Measurements from ENCODE around the gene C3. TPM values are rescaled to one million over a fixed set of nuclear protein-coding genes. Genes with fewer than 3 reads are reported as not detected.

The C3 gene
- total RNA-seq, 4 donors from 2014 or later: 50.1 to 351 (median 194) TPM

GRCh38 chr19:6733338-6734095, 13.1 kb upstream of the C3 start:
- peaks cover 16 to 38% (median 17%) of the 10 kb centered on the region in 4 donors for H3K4me1 ChIP-seq
- no peak overlapping the region for H3K27ac ChIP-seq
- DNase-seq: no peak
- no peaks in the 10 kb centered on the region for H3K9me3 ChIP-seq
- 93 to 100% methylated on average over 1 to 23 of the region's 29 CpGs for WGBS, 2 donors (ENCODE audit: low coverage in 1 of 2)
- H3K36me3 ChIP-seq: no peaks in the 10 kb centered on the region
- H3K4me3 ChIP-seq: no peak overlapping the region
- TF ChIP-seq EP300 (IDR thresholded peaks at IDR 0.05; ENCODE audit: low read depth): no peak
- TF ChIP-seq CTCF (IDR thresholded peaks at IDR 0.05): peak in 2 of 5 experiments; percentile 18 to 22
- TF ChIP-seq POLR2A (IDR thresholded peaks at IDR 0.05): no peak
- in situ Hi-C loops (cut with MboI; ENCODE audit: low pct_ligation_motif_present in 1 of 4, low pct_unique_long_range_greater_than_20kb in 1 of 4, low sequenced_read_pairs in 3 of 4) (loop anchor here in 2 of 4 donors (10.0 to 25.0 kb wide), 2 partner anchors 129 to 209 kb away; no protein-coding TSS in a partner anchor), intact Hi-C loops (cut with DNase I; ENCODE audit: low total_unique reads) (no loop called here)
- no peaks in the 10 kb centered on the region for H3K27me3 ChIP-seq

GRCh38 chr19:6732803-6733337, 12.4 kb upstream of the C3 start:
- no peak for DNase-seq
- 86 to 95% methylated on average over 8 to 21 of the region's 21 CpGs for WGBS, 2 donors (ENCODE audit: low coverage in 1 of 2)
- intact Hi-C loops (cut with DNase I; ENCODE audit: low total_unique reads): no loop called here
- H3K27ac ChIP-seq: no peak overlapping the region
- H3K36me3 ChIP-seq: no peaks in the 10 kb centered on the region
- TF ChIP-seq EP300 (IDR thresholded peaks at IDR 0.05; ENCODE audit: low read depth) (no peak), CTCF (IDR thresholded peaks at IDR 0.05) (no peak), POLR2A (IDR thresholded peaks at IDR 0.05) (no peak), POLR2AphosphoS5 (IDR thresholded peaks at IDR 0.05) (no peak)
- in situ Hi-C loops (cut with MboI; ENCODE audit: low pct_ligation_motif_present in 1 of 4, low pct_unique_long_range_greater_than_20kb in 1 of 4, low sequenced_read_pairs in 3 of 4): loop anchor here in 2 of 4 donors (10.0 to 25.0 kb wide), 2 partner anchors 129 to 208 kb away; no protein-coding TSS in a partner anchor
- no peaks in the 10 kb centered on the region for H3K27me3 ChIP-seq
- no peak overlapping the region for H3K4me3 ChIP-seq
- H3K4me1 ChIP-seq: peaks cover 10 to 31% (median 11%) of the 10 kb centered on the region in 4 donors
- no peaks in the 10 kb centered on the region for H3K9me3 ChIP-seq

GRCh38 chr19:6731822-6732221, 11.4 kb upstream of the C3 start:
- no peaks in the 10 kb centered on the region for H3K9me3 ChIP-seq
- no peaks in the 10 kb centered on the region for H3K36me3 ChIP-seq
- intact Hi-C loops (cut with DNase I; ENCODE audit: low total_unique reads) (no loop called here), in situ Hi-C loops (cut with MboI; ENCODE audit: low pct_ligation_motif_present in 1 of 4, low pct_unique_long_range_greater_than_20kb in 1 of 4, low sequenced_read_pairs in 3 of 4) (loop anchor here in 2 of 4 donors (10.0 to 25.0 kb wide), 2 partner anchors 130 to 207 kb away; no protein-coding TSS in a partner anchor)
- TF ChIP-seq POLR2AphosphoS5 (IDR thresholded peaks at IDR 0.05): no peak
- no peak for TF ChIP-seq CTCF (IDR thresholded peaks at IDR 0.05)
- TF ChIP-seq POLR2A (IDR thresholded peaks at IDR 0.05): no peak
- no peak for TF ChIP-seq EP300 (IDR thresholded peaks at IDR 0.05; ENCODE audit: low read depth)
- H3K27ac ChIP-seq: no peak overlapping the region
- WGBS, 2 donors (ENCODE audit: low coverage in 1 of 2): 80 to 90% methylated on average over 3 to 21 of the region's 22 CpGs
- no peak overlapping the region for H3K4me3 ChIP-seq
- DNase-seq: no peak
- peaks cover 9 to 30% (median 10%) of the 10 kb centered on the region in 4 donors for H3K4me1 ChIP-seq
- H3K27me3 ChIP-seq: no peaks in the 10 kb centered on the region

- Histone ChIP-seq H3K9me3 (no peaks in the 10 kb centered on the region), H3K36me3 (no peaks in the 10 kb centered on the region), H3K27me3 (no peaks in the 10 kb centered on the region), H3K4me1 (peaks cover 5 to 27% (median 7%) of the 10 kb centered on the region in 4 donors), H3K27ac (peak overlapping the region; percentile 63 to 72 (median 68)), H3K4me3 (peak overlapping the region in 1 of 4 donors; percentile 28)
- DNase-seq: no peak
- TF ChIP-seq POLR2AphosphoS5 (IDR thresholded peaks at IDR 0.05) (no peak), EP300 (IDR thresholded peaks at IDR 0.05; ENCODE audit: low read depth) (no peak), CTCF (IDR thresholded peaks at IDR 0.05) (no peak), POLR2A (IDR thresholded peaks at IDR 0.05) (no peak)
- WGBS, 2 donors (ENCODE audit: low coverage in 1 of 2): 72 to 92% methylated on average over 4 to 21 of the region's 30 CpGs
- in situ Hi-C loops (cut with MboI; ENCODE audit: low pct_ligation_motif_present in 1 of 4, low pct_unique_long_range_greater_than_20kb in 1 of 4, low sequenced_read_pairs in 3 of 4): loop anchor here in 2 of 4 donors (10.0 to 25.0 kb wide), 2 partner anchors 131 to 206 kb away; no protein-coding TSS in a partner anchor
- intact Hi-C loops (cut with DNase I; ENCODE audit: low total_unique reads): no loop called here
Observed at GRCh38 chr19:6730941-6731670, 10.7 kb upstream of the C3 start.

Measured in transverse colon (tissue), 4 donors.